Mononuclear cell (primary cell): Measurements from ENCODE around the gene CORIN. TPM values are rescaled to one million over a fixed set of nuclear protein-coding genes. Genes with fewer than 3 reads are reported as not detected.

Experiments
- H3K27me3 ChIP-seq: 2 replicates; pipeline ENCODE4 v1.6.0; 2011; ENCODE audit warnings: low read length, control low read depth; ENCODE audit not compliant: insufficient read depth
- H3K4me1 ChIP-seq: 2 replicates; pipeline ENCODE4 v1.5.1; 2011; ENCODE audit warnings: mild to moderate bottlenecking, low read length, control low read depth; ENCODE audit not compliant: insufficient read depth
- H3K4me3 ChIP-seq: 2 replicates; pipeline ENCODE4 v1.5.1; 2011; ENCODE audit warnings: mild to moderate bottlenecking, low read length, moderate library complexity
- H3K9me3 ChIP-seq: 2 replicates; pipeline ENCODE4 v1.5.1; 2011; ENCODE audit warnings: low read depth, mild to moderate bottlenecking, control low read depth, low read length
- total RNA-seq: library from RNA; depleted of rRNA; stranded (reverse); fragments of >200 nt; gene quantifications from one replicate; pipeline ENCODE4 v1.2.3, GENCODE V29; 2012

CORIN gene
- total RNA-seq, 1 donor = 0.10 TPM

DNA sequence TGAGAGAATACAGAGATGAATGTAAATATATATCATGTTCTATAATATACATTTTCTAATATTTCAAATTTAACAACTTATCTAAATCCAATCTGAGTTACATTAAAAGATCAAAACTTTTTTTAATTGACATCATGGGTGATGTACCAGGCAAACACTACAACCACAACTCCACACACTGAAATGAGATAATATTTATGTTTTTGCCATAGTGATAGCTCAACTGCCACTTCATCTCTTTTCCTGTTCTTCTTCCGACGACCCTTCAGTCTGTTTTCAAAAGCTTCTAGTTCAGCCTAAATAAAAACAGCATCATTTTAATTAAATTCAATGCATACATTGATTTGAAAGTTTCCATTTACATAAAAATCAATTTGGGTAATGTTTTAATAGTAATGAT lies 10.2 kb upstream of the CORIN start:
- Histone ChIP-seq H3K4me1 (no peaks in the 10 kb centered on the region), H3K4me3 (no peak overlapping the region), H3K27me3 (no peaks in the 10 kb centered on the region), H3K9me3 (no peaks in the 10 kb centered on the region)

DNA sequence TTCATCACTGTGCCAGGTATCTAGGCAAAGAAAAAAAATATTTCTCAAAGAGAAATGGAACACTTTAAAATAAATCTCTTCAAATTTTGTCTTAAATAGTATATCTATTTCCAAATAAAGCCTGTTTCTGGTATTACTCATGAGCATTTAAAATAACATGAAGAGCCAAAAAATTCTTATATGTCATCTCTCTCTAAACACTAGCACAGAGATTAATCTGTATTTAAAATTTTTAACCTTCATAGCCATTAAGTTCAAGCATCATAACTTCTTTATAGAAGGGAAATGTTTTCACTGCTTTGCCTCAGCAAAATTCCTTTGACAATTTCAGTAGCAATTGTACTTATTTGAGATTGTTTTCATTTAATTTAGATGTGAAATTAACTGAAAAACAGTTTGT lies 5.1 kb upstream of the CORIN start:
- no peaks in the 10 kb centered on the region for H3K9me3 ChIP-seq
- peaks cover 6% of the 10 kb centered on the region for H3K27me3 ChIP-seq
- peaks cover 2% of the 10 kb centered on the region for H3K4me1 ChIP-seq
- H3K4me3 ChIP-seq = no peak overlapping the region

DNA sequence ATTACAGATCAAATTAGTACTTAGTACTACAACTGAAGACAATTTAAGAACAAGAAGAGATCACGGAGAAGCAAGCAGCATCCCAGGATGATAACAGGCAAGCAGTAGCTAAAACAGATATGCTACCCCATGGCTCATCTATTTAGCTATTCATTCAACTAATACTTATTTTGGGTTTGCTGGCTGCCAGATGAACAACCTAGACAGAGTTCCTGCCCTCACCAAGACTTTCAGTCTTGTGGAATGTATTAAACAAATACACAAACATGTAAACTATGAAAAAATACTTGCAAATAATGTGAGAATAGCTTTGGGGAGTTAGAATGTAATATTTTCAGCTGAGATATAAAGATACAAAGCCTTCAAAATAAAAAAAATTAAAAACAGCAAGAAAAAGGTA lies 2.4 kb upstream of the CORIN start:
- peaks cover 29% of the 10 kb centered on the region for H3K4me1 ChIP-seq
- peaks cover 29% of the 10 kb centered on the region for H3K27me3 ChIP-seq
- no peaks in the 10 kb centered on the region for H3K9me3 ChIP-seq
- H3K4me3 ChIP-seq = no peak overlapping the region

DNA sequence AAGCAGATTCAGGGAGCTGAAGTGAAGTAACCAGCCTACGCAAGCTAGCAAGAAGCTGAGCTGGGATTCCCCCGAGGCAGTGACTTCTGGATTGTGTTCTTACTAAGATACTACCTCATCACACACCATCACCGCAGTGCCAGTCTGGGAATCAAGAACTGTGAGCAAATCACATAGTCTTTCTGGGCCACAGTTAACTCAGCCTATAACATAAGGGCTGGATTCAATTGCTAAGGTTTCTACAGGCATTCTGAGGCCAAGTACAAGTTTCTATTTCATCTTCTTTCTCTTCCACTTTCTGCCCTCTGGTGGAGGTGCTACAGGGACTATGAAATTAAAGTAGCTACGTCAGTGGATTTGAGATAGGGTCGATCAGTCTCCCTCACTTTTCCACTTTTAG lies 1.4 kb upstream of the CORIN start:
- Histone ChIP-seq H3K4me1 (peaks cover 29% of the 10 kb centered on the region), H3K27me3 (peaks cover 29% of the 10 kb centered on the region), H3K9me3 (no peaks in the 10 kb centered on the region), H3K4me3 (no peak overlapping the region)

DNA sequence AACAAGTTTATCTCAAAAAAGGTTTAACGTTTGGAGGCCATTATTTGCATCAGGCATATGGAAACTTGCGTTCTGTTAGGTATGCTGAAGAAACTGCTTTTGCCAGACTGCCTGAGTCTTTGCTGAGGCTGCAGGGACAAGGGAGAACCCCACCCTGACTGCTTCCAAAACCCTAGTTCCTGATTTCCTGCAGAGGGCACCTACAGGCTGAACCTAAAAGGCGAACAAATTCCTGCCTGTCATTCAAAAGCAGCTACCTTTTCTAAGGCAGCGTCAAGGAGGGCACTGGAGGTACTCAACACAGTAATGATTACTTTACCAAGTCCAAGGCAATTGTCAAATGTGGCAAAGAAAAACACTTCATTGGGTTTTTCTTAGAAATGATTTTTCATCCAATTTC lies 578 bp upstream of the CORIN start:
- peaks cover 35% of the 10 kb centered on the region for H3K27me3 ChIP-seq
- H3K4me1 ChIP-seq = peaks cover 29% of the 10 kb centered on the region
- H3K9me3 ChIP-seq = no peaks in the 10 kb centered on the region
- H3K4me3 ChIP-seq = no peak overlapping the region

DNA sequence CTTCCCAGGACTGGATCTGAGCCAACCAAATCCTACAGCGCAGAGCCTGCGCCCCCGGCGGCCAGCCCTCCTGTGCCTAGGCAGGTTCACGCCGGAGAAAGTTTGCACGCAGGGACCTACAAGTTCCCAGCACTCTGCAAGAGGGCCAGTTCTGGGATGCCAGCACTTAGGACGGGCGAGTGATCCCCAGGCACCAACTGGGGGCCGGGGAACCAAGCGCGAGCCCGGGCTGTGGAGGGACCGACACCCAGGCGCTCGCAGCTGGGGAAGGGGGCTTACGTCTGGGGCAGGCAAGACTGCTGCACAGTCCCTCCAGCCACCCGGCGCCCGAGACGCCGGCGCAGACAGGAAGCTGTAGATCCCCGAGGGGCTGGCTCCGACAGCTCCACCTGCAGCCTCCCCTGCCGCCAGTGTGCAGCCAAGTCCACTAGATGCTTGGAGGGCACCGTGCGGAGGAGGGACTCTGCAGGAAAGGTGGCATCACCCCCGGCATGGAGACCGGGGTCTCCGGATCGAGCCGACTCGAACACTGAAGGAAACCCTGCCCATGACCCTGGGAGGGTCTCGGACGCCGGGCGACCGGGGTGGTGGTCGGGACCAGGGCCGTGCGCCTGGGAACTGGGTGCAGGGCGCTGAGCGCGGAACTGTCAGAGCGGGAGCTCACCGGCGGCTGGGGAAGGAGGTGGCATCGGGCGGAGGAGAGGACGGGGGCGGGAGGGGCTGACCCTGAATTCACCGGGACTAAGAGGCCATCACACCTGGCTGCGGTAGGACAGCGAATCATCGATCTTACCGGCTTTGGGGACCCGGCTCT lies 566 bp downstream of the CORIN start:
- Histone ChIP-seq H3K27me3 (peaks cover 35% of the 10 kb centered on the region), H3K9me3 (no peaks in the 10 kb centered on the region), H3K4me3 (peak overlapping the region; percentile 37), H3K4me1 (peaks cover 29% of the 10 kb centered on the region)

DNA sequence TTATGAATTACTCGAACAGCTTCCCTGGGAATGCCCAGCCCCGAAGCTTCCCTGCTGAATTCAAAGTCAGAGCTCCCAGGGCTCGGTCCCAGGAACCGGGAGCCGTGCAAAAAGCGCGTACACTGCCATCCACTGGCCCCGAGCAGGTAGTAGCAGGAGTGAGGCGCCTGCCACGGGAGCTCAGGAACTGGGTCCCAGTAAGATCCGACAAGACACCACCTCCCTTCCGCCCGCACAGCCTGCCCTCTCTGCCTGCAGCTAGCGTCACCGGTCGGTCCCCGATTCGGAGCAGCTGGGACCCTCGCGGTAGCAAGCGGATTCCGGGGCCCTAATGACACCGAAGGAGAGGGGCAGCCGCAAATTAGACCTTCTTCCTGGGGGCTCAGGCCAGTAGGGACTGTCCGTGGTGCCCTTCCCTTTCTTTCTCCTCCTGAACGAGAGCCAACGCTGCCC lies 1.2 kb downstream of the CORIN start:
- H3K27me3 ChIP-seq = peaks cover 35% of the 10 kb centered on the region
- peaks cover 29% of the 10 kb centered on the region for H3K4me1 ChIP-seq
- H3K4me3 ChIP-seq = peak overlapping the region; percentile 37
- no peaks in the 10 kb centered on the region for H3K9me3 ChIP-seq

DNA sequence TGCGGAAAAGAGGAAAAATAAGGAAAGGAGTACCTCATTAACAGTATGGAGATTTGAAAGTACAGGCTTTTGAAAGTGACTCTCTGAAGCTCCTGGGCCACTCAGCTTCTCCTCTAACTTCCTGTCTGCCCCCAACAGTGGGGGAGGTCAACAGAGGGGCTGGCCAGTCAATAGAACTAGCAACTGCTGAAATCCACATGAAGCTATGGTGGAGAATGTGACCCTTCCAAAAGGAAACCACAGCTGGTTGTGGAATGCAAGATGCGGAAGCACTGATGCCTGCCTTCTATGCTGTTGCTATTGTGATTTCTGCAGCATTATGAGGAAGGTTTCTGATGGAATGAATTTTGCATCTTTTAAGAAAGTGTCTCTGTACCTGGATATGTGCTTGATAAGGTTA lies 2.4 kb downstream of the CORIN start:
- Histone ChIP-seq H3K9me3 (no peaks in the 10 kb centered on the region), H3K4me3 (no peak overlapping the region), H3K27me3 (peaks cover 35% of the 10 kb centered on the region), H3K4me1 (peaks cover 29% of the 10 kb centered on the region)

DNA sequence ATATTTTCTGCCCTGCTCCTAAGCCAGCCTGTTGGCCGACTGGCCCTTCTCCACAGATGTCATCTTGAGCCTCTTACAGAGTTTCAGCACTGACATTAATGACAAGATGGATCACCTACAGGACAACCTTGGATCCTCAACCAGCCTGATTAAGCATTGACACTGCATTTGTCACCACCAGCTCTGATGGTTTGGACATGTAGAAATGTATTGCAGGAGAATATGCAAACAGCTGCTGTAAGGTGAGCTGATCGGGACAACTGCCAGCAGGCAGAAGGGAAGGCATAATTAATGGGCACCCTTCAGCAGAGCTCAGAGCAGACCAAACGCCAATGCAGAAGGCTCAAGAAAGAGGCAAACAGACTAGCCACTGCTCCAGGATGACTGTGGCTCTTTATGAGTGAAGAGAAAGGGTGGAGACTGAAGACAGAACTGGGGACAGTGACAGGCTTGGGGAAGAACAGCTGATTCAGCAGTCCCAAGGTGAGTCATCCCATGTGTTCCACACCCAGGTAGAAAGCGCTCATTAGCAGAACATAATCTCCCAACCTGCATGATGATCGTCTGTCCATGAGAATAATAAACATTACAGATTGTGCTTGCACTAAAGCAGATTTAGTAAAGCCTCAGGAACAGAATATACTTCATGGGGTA lies 6.7 kb downstream of the CORIN start:
- no peaks in the 10 kb centered on the region for H3K9me3 ChIP-seq
- H3K27me3 ChIP-seq = peaks cover 14% of the 10 kb centered on the region
- peaks cover 8% of the 10 kb centered on the region for H3K4me1 ChIP-seq
- no peak overlapping the region for H3K4me3 ChIP-seq

DNA sequence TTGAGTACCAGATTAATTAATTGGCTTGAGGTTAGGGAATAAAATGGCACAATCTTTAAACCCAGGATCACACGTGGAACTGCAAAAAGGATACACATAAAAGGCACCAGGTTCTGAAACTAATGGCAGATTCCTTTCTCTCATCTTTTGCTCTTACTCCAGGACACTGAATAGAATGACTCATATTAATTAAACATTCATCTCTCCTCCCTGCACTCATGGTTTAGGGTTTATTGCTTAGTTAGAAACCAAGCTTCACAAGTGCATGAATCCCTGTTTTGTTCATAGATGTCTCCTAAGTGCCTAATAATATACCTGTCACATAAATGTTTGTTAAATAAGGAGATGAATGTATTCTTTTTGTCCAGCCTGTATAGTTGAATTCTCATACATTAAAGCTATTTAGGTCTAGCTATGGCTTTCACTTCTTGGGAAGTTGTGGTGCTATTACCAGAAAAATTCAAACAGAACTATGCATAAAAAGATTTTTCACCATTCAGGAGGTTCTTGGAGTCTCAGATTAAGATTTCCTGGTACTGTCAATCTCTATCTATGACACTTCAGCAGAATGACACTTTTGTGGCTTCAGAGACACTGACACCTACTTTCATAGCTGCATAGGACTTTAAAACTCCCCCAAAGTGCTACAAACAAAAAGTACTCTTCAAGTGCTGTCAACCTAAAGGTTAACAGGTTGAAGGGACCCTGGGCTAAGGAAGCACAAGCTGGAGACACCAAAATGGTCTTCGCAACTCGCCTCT lies 7.4 kb downstream of the CORIN start:
- H3K27me3 ChIP-seq = peaks cover 7% of the 10 kb centered on the region
- peaks cover 1% of the 10 kb centered on the region for H3K4me1 ChIP-seq
- H3K9me3 ChIP-seq = no peaks in the 10 kb centered on the region
- no peak overlapping the region for H3K4me3 ChIP-seq

DNA sequence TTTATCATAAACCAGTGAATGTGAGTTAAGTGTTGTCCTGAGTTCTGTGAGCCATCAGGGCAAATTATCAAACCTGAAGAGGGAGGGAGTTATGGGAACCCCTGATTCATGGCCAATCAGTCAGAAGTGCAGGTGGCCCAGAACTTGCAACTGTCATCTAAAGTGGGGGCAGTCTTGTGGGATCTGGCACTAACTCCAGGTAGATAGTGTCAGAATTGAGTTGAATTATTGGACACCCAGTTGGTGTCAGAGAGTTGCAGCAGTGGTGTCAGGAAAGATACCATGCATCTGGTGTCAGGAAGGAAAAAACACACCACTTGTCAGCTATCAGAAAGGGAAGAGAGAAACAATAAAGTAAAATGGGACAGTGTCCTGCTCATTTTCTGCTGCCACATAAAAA lies 8.4 kb downstream of the CORIN start:
- Histone ChIP-seq H3K27me3 (peaks cover 6% of the 10 kb centered on the region), H3K4me1 (no peaks in the 10 kb centered on the region), H3K9me3 (no peaks in the 10 kb centered on the region), H3K4me3 (no peak overlapping the region)

DNA sequence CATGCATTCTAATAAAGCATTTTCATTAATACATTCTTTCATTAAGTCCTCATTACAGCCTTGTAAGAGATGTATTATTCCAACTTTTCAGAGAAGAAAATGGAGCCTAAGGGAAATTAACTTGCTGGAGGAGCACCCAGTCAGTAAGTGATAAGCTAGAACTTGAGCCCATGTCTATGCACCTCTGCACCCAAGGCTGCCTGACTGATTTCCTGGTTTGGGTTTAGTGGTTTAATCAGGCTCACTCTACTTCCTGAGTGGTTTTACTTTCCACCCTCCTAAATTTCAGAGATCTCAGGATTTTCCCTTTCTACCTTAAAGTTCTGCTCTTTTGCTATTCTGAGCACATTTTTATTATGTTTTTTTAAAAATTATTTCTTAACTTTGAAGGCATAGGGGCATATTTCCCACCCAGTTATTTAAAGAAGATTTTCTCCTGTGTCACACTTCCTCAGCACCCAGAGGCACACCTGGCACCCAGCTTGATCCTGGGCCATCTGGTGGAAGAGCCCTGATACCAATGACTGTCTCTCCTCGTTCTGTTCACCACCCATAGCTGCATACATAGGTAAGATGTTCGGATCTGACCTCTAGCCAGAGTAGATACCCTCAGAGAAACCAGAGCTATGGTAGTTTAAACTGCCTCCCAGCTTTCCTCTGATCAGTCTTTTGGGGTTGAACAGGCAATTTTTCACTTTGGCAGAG lies 10.4 kb downstream of the CORIN start:
- Histone ChIP-seq H3K4me3 (no peak overlapping the region), H3K9me3 (no peaks in the 10 kb centered on the region), H3K4me1 (no peaks in the 10 kb centered on the region), H3K27me3 (no peaks in the 10 kb centered on the region)

DNA sequence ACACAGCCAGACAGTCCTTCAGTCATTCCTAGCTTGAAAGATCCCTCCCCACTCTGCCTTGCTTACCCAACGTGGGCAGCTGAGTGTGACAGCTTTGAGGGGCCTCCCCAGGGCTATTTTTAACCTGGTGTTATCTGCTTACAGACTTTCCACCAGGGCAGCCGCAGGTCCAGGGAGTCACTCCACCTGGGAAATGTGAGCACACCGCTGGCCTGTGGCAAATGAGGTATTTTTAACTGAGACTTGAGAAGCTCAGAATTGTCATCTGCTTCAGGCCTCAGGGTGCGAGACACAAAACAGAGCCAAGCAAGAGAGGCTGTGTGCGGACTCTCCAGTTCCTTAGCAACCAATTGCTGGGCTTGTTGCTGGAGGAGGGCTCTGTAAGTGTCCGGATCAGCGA lies 13.0 kb downstream of the CORIN start:
- Histone ChIP-seq H3K9me3 (no peaks in the 10 kb centered on the region), H3K4me1 (peaks cover 5% of the 10 kb centered on the region), H3K4me3 (no peak overlapping the region), H3K27me3 (no peaks in the 10 kb centered on the region)

DNA sequence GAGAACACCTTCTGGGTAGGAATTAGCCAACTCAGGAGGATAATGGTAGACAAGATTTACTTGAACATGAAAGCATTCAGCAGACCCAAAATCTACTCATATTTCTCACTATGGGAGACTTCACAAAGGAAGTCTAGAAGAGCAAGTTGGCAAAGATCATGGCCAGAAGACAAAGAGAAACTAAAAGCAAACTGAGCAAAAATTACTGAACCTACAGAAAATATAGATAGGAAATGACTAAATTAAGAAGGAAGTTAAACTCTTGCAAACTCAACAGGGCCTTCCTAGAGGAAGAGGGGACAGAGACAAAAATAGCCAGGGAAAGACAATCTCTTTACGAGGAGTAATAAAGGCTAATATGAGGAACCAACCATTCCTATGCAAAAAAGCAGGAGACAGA lies 18.7 kb downstream of the CORIN start:
- Histone ChIP-seq H3K9me3 (no peaks in the 10 kb centered on the region), H3K27me3 (no peaks in the 10 kb centered on the region), H3K4me3 (no peak overlapping the region), H3K4me1 (peaks cover 9% of the 10 kb centered on the region)

DNA sequence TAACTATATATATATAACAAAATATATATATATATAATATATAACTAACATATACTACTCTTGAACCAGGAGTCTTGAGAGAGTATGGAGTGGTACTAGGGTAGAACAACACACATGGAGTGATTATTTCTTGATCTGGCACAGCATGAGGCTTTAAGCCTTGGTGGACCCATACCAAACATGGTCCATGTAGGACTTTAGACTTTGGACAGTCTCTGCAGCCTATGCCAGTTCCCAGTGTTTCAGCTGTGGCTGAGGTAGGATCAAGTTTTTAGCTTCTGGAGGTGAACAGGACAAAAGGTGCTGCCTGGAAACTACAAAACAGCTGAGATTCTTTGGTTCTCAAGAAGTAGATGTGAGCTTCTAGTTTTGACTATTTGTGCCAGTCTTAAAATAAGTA lies 20.6 kb downstream of the CORIN start:
- peaks cover 3% of the 10 kb centered on the region for H3K27me3 ChIP-seq
- H3K9me3 ChIP-seq = no peaks in the 10 kb centered on the region
- H3K4me3 ChIP-seq = no peak overlapping the region
- peaks cover 9% of the 10 kb centered on the region for H3K4me1 ChIP-seq
